C4-2B (cell line): ENCODE measurements around the gene TEX12.

Experiments
- CTCF ChIP-seq: fragments of 450-650 bp; conservative IDR thresholded peaks from 2 replicates; pipeline ENCODE4 v1.5.1; 2017; ENCODE audit warnings: mild to moderate bottlenecking
- ZFX ChIP-seq: fragments of 450-650 bp; IDR thresholded peaks from 2 replicates; pipeline ENCODE4 v1.6.1; 2017

DNA sequence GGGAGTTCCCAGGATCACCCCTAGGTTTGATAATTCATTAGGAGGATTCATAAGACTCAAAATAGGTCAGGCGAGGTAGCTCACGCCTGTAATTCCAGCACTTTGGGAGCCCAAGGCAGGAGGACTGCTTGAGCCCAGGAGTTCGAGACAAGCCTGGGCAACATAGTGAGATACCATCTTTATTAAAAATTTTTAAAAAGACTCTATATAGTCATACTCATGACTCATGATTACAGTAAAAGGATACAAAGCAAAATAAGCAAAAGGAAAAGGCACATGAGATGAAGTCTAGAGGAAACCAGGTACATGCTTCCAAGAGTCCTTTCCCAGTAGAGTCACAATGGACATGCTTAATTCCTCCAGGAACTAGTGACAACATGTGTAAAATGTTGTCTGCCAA lies 45.1 kb downstream of the TEX12 start:
- TF ChIP-seq CTCF = no peak
- TF ChIP-seq ZFX = no peak
